T-helper 2 cell treated with Interferon-gamma antibody and Interleukin-4, amounts not matched to agents 5 μg/mL and 100 μg/mL, for 36 hours (primary cell): ENCODE results near the gene SCN7A.
"Not testable (repeated sequence)": the region's sequence is repeated elsewhere in the genome, so short reads cannot be mapped to it uniquely, and the experiment has no call there.

ENCODE experiments used
- DNase-seq: peaks from one replicate; pipeline ENCODE4 v3.0.0; 2021; ENCODE audit warnings: low spot score
- H3K27ac Mint-ChIP-seq: one replicate; pipeline ENCODE4 v1.8.0; 2021; ENCODE audit warnings: mild to moderate bottlenecking, mixed read lengths
- H3K27me3 Mint-ChIP-seq: one replicate; pipeline ENCODE4 v1.8.0; 2021; ENCODE audit warnings: low read depth, mixed read lengths
- H3K36me3 Mint-ChIP-seq: one replicate; pipeline ENCODE4 v1.8.0; 2021; ENCODE audit warnings: low read depth, mixed read lengths
- H3K4me1 Mint-ChIP-seq: one replicate; pipeline ENCODE4 v1.8.0; 2021; ENCODE audit warnings: low read depth, mixed read lengths
- H3K4me3 Mint-ChIP-seq: one replicate; pipeline ENCODE4 v1.8.0; 2022; ENCODE audit warnings: mild to moderate bottlenecking, moderate library complexity, mixed read lengths
- H3K9me3 Mint-ChIP-seq: one replicate; pipeline ENCODE4 v1.8.0; 2021; ENCODE audit warnings: mixed read lengths

Gene SCN7A

GRCh38 chr2:166373539-166373938, 120.5 kb downstream of the SCN7A start:
- Mint-ChIP-seq H3K36me3 (no peaks in the 10 kb centered on the region), H3K27me3 (peaks cover 44% of the 10 kb centered on the region), H3K27ac (no peak overlapping the region), H3K4me1 (peaks cover 16% of the 10 kb centered on the region), H3K9me3 (no peaks in the 10 kb centered on the region), H3K4me3 (no peak overlapping the region)
- DNase-seq, result no peak

GRCh38 chr2:166373105-166373504, 120.9 kb downstream of the SCN7A start:
- DNase-seq, result no peak
- H3K36me3 Mint-ChIP-seq, result no peaks in the 10 kb centered on the region
- H3K4me3 Mint-ChIP-seq, result no peak overlapping the region
- H3K27me3 Mint-ChIP-seq, result peaks cover 41% of the 10 kb centered on the region
- H3K27ac Mint-ChIP-seq, result no peak overlapping the region
- H3K4me1 Mint-ChIP-seq, result peaks cover 16% of the 10 kb centered on the region
- no peaks in the 10 kb centered on the region for H3K9me3 Mint-ChIP-seq

- H3K27me3 Mint-ChIP-seq, result peaks cover 35% of the 10 kb centered on the region
- no peak overlapping the region for H3K27ac Mint-ChIP-seq
- no peak for DNase-seq
- no peak overlapping the region for H3K4me3 Mint-ChIP-seq
- H3K36me3 Mint-ChIP-seq, result no peaks in the 10 kb centered on the region
- no peaks in the 10 kb centered on the region for H3K9me3 Mint-ChIP-seq
- peaks cover 15% of the 10 kb centered on the region for H3K4me1 Mint-ChIP-seq
Measured at GRCh38 chr2:166372046-166372445, 122.0 kb downstream of the SCN7A start.

GRCh38 chr2:166365803-166366420, 128.1 kb downstream of the SCN7A start:
- no peaks in the 10 kb centered on the region for H3K27me3 Mint-ChIP-seq
- no peak overlapping the region for H3K4me3 Mint-ChIP-seq
- no peak for DNase-seq
- H3K4me1 Mint-ChIP-seq, result no peaks in the 10 kb centered on the region
- H3K36me3 Mint-ChIP-seq, result no peaks in the 10 kb centered on the region
- H3K9me3 Mint-ChIP-seq, result no peaks in the 10 kb centered on the region
- no peak overlapping the region for H3K27ac Mint-ChIP-seq

GRCh38 chr2:166365239-166365638, 128.8 kb downstream of the SCN7A start:
- H3K9me3 Mint-ChIP-seq, result no peaks in the 10 kb centered on the region
- no peaks in the 10 kb centered on the region for H3K27me3 Mint-ChIP-seq
- no peak overlapping the region for H3K4me3 Mint-ChIP-seq
- H3K27ac Mint-ChIP-seq, result no peak overlapping the region
- no peaks in the 10 kb centered on the region for H3K4me1 Mint-ChIP-seq
- no peaks in the 10 kb centered on the region for H3K36me3 Mint-ChIP-seq
- DNase-seq, result no peak

- Mint-ChIP-seq H3K9me3 (no peaks in the 10 kb centered on the region), H3K36me3 (no peaks in the 10 kb centered on the region), H3K27me3 (no peaks in the 10 kb centered on the region), H3K27ac (no peak overlapping the region), H3K4me3 (no peak overlapping the region), H3K4me1 (no peaks in the 10 kb centered on the region)
- DNase-seq, result no peak
Measured at GRCh38 chr2:166364476-166365161, 129.4 kb downstream of the SCN7A start.

- H3K4me1 Mint-ChIP-seq, result no peaks in the 10 kb centered on the region
- H3K9me3 Mint-ChIP-seq, result no peaks in the 10 kb centered on the region
- no peak overlapping the region for H3K4me3 Mint-ChIP-seq
- H3K27ac Mint-ChIP-seq, result no peak overlapping the region
- H3K36me3 Mint-ChIP-seq, result no peaks in the 10 kb centered on the region
- no peaks in the 10 kb centered on the region for H3K27me3 Mint-ChIP-seq
- DNase-seq, result no peak
Measured at GRCh38 chr2:166361351-166362153, 132.5 kb downstream of the SCN7A start.

GRCh38 chr2:166360906-166361305, 133.1 kb downstream of the SCN7A start:
- Mint-ChIP-seq H3K27me3 (no peaks in the 10 kb centered on the region), H3K4me3 (no peak overlapping the region), H3K36me3 (no peaks in the 10 kb centered on the region), H3K4me1 (no peaks in the 10 kb centered on the region), H3K9me3 (no peaks in the 10 kb centered on the region), H3K27ac (no peak overlapping the region)
- no peak for DNase-seq

- no peak for DNase-seq
- Mint-ChIP-seq H3K36me3 (no peaks in the 10 kb centered on the region), H3K4me3 (no peak overlapping the region), H3K4me1 (no peaks in the 10 kb centered on the region), H3K27me3 (no peaks in the 10 kb centered on the region), H3K27ac (no peak overlapping the region), H3K9me3 (no peaks in the 10 kb centered on the region)
Measured at GRCh38 chr2:166360426-166360825, 133.6 kb downstream of the SCN7A start.

- H3K27ac Mint-ChIP-seq, H3K9me3 Mint-ChIP-seq, H3K27me3 Mint-ChIP-seq, DNase-seq, H3K4me3 Mint-ChIP-seq, H3K4me1 Mint-ChIP-seq, H3K36me3 Mint-ChIP-seq: not testable (repeated sequence)
Measured at GRCh38 chr2:166357950-166358321, 136.1 kb downstream of the SCN7A start.

GRCh38 chr2:166357068-166357949, 136.7 kb downstream of the SCN7A start:
- H3K9me3 Mint-ChIP-seq, result no peaks in the 10 kb centered on the region
- no peaks in the 10 kb centered on the region for H3K4me1 Mint-ChIP-seq
- no peaks in the 10 kb centered on the region for H3K36me3 Mint-ChIP-seq
- no peaks in the 10 kb centered on the region for H3K27me3 Mint-ChIP-seq
- no peak for DNase-seq
- H3K27ac Mint-ChIP-seq, result no peak overlapping the region
- no peak overlapping the region for H3K4me3 Mint-ChIP-seq
